Measurements from ENCODE around the gene PER2.
A peak's percentile ranks its signal among the peaks of the same experiment; 100 is the strongest.
"Not testable (repeated sequence)": the region's sequence is repeated elsewhere in the genome, so short reads cannot be mapped to it uniquely, and the experiment has no call there.

The PER2 gene

DNA sequence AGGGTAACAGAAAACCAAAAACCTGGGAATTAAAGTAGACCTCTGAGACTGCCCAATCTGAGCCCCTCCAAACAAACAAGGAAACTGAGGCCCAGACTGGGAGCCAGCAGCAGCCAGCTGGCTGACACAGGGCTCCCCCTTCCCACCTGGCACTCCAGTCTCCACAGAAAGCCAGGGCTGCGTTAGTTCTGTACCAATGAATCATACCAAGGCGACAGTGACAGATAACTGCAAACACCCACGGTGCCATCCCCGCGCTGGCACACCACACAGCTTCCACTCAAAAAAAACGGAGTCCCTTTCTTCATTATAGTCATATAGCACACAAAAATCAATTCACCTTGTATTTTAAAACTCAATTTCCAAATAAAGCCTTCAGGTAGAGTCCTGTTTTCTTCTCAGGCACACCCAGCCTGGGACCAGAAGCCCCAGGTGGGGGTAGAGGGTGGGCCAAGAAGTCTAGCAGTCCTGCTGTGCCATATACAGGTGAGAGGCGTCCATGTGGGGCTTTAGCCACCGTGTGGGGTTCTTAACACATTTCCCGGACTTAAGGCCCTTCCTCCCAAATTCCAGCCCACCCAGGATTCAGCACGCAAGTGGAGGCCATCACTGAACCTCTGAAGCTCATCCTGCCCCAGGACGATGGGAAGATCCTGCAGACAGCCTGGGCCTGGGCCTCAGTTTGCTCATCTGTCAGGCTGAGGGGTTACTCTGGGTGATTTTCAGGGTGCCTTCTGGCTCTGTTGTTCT is 1.2 kb downstream of the PER2 start:
- DNase-seq: peak; percentile 49 to 64

GRCh38 chr2:238286551-238286950 is 1.9 kb downstream of the PER2 start:
- no peak for DNase-seq

DNA sequence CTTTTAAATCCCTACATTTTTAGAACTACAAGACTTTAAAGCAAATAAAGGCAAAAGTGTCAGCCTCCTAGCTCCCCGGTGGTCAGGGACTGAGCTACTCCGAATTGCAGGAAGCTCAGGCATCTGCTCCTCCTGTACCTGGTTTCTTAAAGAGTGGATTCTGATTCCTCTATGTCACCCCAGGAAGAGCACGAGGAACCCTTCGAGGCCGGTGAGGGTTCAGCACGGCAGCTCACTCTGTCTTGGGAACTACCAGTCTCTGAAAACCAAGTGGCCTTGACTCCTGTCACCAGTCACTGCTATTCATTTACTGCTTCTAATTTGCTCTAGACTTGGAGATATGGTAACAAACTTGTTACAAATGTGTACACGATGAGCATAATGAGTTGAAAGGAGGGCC is 2.3 kb downstream of the PER2 start:
- DNase-seq: no peak

DNA sequence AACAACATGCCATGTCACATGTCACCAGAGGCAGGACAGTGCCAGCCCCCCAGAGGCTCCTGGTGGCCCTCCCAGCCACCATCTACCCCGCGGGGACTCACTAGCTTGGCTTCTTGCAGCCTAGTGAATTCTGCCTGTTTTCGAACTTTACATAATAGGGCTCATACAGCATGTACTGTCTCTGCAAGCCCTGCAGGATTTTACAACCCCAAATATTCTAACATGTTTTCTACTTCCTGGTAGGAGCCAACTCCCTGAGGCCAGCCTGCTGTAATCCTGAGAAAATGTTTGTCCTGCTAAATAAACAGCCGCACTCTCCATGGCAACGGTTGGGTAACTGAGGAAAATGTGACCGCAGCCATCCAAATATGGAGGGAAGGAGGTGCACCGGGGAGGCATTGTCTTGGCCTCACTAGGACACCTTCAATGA is 2.7 kb downstream of the PER2 start:
- DNase-seq: no peak

GRCh38 chr2:238284802-238285515 is 3.5 kb downstream of the PER2 start:
- DNase-seq: no peak

DNA sequence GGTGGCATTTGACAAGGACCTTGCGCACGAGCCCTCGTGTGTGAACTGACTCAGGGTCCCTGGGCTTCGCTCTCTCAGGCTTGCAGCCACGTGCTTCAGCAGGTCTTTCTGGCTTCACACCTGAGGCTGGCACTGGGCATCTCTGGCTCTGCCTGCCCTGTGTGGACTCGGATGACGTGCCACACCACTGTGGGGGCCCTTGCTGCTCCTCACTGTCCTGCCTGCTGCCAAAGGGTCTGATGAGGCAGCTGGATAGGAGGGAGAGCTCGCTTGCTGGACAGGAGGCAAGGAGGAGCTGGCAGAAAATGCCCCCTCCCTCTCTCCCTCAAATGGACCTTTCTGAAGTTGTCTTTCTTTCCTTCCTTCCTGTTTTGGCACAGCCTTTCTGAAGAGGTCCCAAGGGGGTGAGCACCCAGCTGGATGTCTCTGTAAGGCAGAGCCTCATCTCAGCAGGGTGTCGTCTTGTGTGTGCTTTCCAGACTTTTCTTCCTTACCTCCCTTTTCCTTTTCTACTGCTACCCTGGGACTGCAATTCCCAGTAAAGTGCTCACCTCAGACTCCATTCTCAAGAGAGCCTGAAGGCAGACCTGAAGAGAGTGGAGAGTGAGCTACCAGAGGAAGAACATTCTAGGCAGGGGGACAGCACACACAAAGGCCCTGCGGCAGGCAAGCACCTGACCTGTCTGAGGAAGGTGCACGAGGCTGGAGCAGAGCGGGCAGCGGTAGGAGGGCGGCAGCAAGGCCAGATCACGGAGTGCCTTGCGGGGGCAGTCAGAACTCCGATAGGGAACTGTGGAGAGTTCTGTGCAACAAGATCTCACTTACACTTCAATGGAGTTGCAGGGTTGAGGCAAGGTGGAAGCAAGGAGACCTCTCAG is 5.3 kb downstream of the PER2 start:
- DNase-seq: no peak

DNA sequence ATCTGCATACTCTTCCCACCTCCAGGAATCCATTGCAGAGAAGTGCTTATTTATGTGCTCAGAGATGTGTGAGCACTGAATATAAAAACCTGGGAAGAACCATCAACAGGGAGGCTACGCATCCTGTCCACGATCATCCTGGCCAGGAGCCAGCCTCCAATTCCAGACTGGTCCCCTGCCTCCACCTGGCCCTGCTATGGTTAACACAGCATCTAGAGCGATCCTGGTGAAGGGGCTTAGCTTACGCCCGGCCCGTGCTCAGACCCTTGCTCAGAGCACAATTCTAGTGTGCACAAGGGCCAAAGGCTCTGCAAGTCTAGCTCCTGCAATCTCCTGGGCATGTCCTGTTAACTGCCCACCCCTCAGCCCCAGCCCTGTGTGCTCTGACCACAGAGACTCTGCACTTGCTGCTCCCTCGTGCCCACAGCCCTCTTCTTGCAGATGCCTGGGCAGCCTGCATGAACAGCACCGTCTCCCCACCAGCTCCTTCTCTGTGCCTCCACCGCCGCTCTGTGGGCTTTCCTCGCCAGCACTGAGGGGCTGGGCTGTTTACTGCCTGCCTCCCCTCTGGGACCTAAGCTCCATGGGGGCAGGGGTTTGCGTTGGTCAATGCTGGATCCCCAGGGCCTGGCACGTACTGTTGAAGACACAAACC is 6.5 kb downstream of the PER2 start:
- no peak for DNase-seq

GRCh38 chr2:238280083-238280825 is 8.2 kb downstream of the PER2 start:
- DNase-seq: no peak

- no peak for DNase-seq
Observed at GRCh38 chr2:238279324-238279682, 9.1 kb downstream of the PER2 start.

- no peak for DNase-seq
Observed at GRCh38 chr2:238278626-238279323, 9.6 kb downstream of the PER2 start.

- no peak for DNase-seq
Observed at GRCh38 chr2:238277695-238278094, 10.7 kb downstream of the PER2 start.

DNA sequence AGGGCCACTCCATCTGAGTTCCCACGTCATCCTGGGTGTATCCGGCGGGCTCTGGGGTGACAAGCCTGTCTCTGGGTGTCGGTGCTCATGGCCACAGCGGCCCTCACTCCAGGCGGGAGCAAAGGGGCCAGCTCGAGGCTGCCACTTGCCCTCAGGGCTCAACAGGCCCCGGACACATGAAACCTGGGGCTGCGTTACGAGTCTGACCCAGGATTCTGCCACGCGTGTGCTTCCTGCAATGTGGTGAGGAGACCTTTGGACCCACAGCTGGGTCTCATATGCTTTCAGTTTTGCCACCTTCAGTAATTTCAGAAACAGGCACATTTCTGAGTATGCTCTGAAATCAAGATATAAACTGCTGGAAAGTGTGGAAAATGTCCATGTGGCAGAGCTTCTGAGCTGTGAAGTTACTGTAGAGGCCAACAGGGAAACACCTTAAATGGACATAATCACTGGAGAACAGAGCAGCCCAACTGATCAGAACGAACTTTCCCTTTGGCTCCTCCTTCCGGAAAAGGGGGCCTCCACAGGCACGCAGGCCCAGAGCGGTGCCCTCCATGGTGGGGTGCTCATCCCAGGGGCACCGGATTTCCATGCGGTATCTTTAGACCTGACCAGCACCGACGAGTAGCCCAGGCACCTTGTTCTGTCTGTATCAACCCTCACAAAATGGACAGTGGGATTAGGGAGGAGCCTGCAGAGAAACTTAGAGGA is 14.1 kb downstream of the PER2 start:
- DNase-seq: no peak

DNA sequence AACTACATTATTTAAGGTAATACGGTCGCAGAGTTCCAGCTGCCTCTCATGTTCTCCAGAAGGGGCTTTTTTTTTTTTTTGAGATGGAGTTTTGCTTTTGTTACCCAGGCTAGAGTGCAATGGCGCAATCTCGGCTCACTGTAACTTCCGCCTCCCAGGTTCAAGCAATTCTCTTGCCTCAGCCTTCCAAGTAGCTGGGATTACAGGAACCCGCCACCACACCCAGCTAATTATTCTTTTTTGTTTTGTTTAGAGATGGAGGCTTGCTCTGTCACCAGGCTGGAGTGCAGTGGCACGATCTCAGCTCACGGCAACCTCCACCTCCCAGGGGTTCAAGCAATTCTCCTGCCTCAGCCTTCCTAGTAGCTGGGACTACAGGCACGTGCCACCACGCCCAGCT is 15.0 kb downstream of the PER2 start:
- DNase-seq: not testable (repeated sequence)

- no peak for DNase-seq
Observed at GRCh38 chr2:238272156-238272555, 16.3 kb downstream of the PER2 start.

GRCh38 chr2:238271686-238272085 is 16.7 kb downstream of the PER2 start:
- DNase-seq: not testable (repeated sequence)

DNA sequence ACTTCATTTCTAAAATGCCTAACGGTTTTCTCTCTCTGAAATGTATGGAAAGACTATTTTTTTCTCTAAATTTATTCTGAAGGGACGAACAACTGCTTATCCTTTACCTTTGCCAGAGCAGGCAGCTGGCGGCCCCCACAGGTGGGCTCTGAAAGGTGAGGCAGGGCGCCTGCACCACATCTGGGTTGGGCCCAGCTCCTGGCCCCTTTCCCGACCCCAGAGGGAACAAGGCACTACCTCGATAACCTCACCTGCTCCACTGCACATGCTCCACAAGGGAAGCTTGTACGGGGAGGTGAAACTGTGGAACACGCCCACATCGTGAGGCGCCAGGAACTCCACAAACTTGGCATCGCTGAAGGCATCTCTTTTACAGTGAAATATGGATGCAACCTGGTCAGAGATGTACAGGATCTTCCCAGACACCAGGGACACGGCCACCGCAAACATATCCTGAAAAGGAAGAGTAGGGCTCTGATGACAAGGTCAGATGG is 17.3 kb downstream of the PER2 start:
- no peak for DNase-seq

GRCh38 chr2:238270606-238271005 is 17.8 kb downstream of the PER2 start:
- no peak for DNase-seq

- no peak for DNase-seq
Observed at GRCh38 chr2:238269741-238270140, 18.7 kb downstream of the PER2 start.

- DNase-seq: no peak
Observed at GRCh38 chr2:238267884-238268680, 20.3 kb downstream of the PER2 start.

- DNase-seq: no peak
Observed at GRCh38 chr2:238267341-238267710, 21.1 kb downstream of the PER2 start.

Measured in activated CD4-positive, alpha-beta T cell treated with anti-CD3 and anti-CD28 coated beads, Interleukin-2, amount 50 U/mL, for 48 hours (primary cell).